GM20431 (cell line): Measurements from ENCODE around the gene ISM1.

ENCODE experiments used
- in situ Hi-C: fragments of 300-500 bp; cut with MseI, MboI; formaldehyde crosslinking; loops from one replicate; pipeline ENCODE4 v1.15.0; 2020; ENCODE audit warnings: low sequenced_read_pairs; ENCODE audit not compliant: unreplicated experiment

The ISM1 gene

DNA sequence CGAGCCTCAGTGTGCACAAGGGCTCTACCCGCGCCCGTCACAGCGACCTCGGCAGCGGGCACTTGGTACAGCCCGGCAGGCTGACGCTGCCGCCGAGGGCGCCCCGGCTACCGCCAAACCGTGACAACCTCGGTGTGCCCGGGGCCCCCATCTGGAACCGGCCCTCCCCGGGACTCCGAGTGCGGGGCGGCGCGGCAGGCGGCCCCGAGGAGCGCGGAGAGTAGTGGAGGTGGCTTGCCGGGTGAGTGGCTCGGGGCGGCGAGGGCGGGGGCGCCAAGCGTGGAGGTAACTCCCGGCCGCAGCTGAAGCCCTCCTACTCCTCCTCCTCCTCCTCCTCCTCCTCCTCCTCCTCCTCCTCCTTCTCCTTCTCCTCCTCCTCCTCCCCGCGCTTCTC is at the start of gene ISM1:
Gene ISM1, plus strand, starts transcription at position 371 of the 394 bp plus-strand sequence. CDS start 503 bp downstream, outside the sequence.
- in situ Hi-C loops = no loop called here

DNA sequence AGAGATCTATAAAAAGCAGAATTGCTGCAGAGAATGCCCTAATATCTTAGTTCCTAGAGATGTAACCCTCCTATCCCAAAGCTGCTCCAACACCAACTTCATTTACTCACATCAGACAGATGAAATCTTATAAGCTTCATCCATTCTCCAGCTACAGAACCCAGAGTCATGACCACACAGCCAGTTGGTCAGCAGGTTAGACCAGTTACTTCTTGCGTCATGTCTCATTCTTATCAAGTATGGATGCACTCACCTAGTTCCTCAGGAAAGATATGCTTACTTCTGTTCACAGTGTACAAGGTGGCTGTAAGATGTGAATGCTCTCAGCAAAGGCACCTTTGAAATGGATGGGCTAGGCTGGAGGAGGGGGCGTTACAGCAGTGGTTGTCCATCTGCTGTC is 47.9 kb upstream of the ISM1 start:
- in situ Hi-C loops = no loop called here

DNA sequence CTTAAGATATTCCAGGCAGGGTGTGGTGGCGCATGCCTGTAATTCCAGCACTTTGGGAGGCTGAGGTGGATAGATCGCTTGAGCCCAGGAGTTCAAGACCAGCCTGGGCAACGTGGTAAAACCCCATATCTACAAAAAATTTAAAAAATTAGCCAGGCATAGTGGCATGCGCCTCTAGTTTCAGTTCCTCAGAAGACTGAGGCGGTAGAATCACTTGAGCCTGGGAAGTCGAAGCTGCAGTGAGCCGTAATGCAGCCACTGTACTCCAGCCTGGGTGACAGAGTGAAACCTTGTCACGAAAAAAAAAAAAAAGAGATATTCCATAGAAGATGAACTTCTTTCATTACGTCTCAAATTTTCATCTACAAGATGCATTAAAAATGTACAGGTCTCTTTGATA is 46.7 kb upstream of the ISM1 start:
- in situ Hi-C loops = no loop called here

DNA sequence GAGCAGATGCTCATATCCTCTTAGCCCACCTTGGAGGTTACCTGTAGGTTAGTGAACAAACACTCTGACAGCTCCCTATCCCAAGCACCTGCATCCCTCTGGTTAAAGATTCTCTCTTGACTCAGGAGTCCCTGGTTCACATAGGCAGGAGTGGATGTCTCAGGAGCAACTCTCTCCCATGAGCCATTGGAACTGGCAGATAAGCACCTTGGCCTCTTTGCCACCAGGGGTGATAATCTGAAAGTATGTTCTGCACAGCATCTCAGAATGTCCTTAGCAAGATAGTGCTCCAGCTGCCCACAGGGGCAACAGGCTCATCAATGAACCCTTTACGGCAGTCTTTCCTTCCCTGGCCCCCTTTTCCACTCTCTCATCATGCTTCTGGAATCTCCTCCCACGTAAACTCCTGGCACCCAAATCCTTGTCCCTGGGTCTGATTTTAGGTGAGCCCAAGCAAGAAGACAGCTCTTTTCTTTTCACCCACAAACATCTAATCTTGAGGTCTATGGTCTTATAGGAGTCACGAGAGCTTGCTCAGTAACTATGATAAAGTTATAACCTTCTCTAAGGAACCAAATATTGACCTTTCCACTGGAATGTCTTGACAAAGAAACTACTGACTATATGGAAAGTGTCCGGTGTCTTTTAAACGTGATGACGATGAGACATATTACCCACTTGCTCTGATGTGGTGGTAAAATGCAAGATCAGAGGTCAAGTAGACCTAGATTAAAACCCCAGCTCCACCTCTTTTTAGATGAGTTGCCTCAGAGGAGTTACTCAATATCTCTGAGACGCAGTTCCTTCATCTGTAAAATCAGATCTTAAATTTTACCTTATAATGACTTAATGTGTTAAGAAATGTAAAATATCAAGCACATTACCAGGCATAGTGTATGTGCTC is 39.8 kb upstream of the ISM1 start:
- in situ Hi-C loops = no loop called here

DNA sequence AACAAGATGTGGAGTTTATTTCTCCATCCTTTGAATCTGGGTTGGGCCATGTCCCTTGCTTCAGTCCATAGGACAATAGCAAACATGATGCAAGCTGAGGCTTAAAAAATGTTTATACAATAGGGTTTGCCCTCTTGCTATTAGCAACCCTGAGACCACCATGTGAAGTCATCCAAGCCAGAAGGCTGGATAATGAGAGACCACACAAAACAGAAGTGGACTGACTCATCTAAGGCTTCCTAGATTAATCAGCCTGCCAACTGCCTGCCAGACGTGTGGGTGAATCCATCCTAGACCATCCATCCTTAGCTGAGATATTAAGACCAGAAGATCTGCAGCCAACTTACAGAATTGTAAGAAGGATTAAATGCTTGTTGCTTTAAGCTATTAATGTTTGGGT is 38.1 kb upstream of the ISM1 start:
- in situ Hi-C loops = no loop called here

DNA sequence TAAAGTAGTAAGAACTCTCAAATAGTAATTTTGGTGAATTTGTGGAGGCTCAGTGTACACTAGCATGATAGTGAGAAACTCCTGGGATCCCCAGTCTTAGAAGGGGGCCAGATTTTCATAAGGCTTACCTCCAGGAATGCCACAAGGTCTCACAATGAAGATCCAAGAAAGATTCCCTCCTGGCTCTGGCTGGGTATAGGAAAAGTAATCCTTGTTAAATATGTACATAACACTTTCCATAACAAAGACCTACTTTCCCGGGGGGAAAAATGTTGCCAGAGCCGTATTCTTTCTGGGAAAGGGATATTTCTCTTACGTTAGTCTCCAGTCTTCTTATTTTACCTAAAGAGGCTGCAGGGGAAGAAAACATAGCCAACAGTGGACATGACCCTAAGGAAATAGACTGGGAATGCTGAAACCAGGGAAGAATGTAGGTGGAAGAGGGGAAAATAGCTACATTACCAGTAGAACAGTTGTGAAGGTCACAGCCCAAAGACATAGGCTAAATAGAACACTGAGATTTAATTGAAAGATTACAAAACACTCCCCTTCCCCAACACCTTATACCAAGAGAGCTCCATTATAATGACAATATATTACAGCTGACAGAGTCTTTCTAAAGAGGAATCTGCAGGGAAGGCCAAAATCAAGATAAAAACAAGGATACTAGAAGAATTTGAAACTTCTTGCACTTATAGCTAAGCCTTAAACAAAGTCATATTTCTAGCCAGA is 34.9 kb upstream of the ISM1 start:
- in situ Hi-C loops = no loop called here

DNA sequence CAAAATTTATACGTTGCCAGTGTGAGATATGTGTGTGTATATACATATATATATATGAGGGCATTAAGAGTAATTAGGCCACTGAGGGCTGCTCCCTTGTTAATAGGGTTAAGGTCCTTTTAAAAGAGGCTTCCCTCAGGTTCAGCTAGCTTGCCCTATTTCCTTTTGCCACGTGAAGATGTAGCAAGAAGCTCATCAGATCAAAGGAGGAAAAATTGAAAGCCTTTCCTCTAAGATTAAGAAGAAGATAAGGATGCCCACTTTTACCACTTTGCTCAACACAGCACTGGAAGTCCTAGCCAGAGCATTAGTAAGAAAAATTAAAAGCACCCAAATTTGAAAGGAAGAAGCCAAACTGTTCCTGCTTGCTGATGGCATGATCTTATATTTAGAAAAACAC is 33.2 kb upstream of the ISM1 start:
- in situ Hi-C loops = no loop called here

DNA sequence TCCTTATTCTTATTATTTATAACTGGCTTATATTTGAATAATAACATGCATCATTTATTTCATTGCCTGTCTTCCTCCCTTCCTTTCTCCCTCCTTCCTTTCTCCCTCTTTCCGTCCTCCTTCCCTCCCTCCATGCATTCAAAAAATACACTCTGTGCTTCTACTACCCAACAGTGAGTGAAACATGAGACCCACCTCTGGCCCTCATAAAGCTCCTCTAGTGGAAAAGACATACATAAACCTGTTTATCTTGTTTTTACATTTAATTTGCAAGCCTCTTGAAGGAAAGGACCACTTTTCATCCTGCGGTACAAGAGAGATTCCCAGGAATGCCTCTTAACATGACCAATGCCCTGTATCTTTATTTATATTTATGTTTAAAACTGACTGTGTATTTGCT is 21.8 kb upstream of the ISM1 start:
- in situ Hi-C loops = no loop called here

DNA sequence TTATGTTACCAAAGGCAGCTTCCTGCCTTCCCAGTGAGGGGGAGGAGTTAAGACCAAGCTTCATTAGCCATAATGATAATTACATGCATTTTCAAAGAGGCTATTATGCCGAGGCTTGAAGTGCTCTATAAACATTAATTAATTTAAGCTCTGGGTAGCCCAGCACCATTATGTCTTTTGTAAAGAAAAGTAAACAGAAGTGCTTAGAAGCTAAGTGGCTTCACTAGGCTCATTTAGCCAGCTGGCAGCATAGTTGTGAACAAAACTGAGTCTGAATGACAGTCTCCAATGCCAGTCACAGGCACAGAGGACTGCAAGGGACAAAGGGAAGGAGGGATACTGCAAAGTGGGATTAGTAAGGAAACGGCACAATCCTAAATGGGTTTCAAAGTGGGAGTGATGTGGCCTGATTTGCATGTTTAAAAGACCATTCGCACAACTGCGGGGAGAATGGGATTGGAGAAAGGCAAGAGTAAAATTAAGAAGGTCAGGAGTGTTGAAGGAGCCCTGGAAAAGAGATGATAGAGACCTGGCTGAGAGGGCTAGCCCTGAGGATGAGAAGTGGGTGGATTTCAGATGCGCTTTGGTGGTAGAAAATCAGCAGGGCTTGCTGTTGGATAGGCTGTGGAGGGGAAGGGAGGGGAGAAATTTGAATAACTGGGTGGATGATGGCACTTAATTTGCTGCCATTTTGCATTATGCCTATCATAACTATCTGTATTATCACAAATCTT is 20.1 kb upstream of the ISM1 start:
- in situ Hi-C loops = no loop called here

DNA sequence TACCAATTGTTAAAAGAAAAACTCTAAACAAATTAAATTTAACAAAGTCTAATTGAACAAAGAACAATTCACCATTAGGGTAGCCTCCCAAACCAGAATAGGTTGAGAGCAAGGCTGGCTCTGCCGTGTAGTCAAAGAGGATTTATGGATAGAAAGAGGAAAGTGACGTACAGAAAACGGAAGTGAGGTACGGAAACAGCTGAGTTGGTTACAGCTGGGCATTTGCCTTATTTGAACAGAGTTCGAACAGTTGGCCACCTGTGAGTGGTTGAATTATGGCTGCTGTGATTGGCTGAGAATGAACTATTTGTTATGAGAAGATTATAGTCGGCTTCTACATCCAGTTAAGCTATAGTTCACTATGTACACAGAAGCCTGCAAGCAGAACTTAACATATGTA is 18.5 kb upstream of the ISM1 start:
- in situ Hi-C loops = no loop called here

DNA sequence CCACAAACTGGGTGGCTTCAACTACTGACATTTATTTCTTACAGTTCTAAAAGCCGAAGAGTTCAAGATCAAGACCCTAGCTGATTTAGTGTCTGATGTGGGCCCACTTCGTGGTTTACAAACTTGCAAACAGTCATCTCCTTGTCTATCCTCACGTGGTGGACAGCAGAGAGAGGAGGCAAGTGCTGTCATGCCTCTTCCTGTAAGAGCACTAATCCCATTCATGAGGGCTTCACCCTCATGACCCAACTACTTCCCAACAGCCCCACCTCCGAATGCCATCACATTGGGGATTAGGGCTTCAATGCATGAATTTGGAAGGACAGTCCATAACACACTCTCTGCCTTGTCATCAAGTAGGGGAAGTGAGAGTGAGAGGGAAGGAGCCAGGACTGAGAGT is 15.6 kb upstream of the ISM1 start:
- in situ Hi-C loops = no loop called here

DNA sequence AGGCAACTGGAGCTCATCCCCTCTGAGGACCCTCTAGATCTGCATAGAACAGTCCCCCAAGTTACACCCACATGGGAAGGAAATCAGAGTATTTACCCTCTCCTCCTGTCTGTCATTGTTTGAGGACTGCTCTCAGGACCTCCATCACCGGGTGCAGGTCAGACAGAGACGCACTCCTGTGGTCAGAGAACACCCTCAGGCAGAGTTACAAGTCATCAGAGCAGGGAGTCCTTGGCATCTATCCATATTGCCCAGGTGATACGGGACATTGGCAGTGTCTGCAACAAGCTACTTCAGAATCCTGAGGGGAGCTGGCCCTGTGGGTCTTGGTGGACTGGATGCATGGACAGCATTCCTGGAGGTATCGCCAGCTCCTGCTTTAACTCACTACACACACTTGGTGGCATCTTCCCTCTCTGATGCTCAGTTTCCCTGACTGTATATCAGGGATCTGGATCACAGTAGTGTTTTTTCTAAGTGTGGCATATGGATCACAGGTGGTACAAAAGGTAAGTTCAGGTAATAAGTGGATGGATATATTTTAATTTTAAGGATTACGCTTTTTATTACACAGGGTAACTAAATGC is 15.1 kb upstream of the ISM1 start:
- in situ Hi-C loops = no loop called here

DNA sequence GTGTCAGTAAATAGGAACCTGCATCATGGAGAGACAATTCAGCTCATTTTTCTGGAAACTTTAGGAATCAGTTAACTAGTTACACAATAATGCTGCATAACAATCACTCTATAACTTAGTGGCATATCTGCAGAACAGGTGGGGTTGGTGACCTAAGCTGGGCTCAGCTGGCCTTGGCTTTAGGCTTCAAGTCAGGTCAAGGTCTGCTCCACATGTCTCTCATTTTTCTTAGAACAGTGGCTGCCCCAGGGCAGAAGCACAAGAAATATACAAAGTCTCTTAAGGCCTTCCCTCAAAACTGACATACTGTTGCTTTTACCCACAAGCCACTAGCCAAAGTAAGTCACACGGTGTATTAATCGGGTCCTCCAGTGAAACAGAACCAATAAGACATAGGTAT is 14.1 kb upstream of the ISM1 start:
- in situ Hi-C loops = no loop called here

DNA sequence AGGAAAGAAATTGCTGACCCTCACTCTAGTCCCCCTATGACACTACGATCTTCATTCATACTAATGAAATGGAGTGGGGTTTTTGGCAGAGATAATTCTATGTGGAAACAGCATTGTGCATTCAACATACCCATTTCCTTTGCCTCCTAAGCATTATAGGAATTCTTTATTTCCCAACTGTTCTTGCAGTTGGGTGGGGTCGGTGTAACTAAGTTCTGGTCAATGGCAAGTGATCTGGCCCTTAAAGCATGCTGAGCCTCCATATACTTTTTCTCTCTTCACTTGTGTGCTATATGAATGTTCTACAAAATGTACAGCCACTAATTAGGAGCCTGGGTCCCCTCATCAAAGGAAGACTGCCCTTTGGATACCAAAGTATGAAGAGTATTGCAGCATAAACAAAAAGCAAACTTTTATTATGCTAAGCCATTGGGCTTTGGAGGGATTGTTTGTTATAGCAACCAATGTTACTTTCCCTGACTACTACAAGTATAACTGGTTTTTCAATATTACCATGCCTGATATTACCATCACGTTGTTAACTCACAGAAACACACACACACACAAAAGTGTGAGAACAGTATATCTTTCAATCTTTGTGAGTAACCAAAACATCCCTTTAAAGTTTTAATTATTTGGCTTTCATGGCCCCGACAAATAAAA is 9.0 kb upstream of the ISM1 start:
- in situ Hi-C loops = no loop called here

DNA sequence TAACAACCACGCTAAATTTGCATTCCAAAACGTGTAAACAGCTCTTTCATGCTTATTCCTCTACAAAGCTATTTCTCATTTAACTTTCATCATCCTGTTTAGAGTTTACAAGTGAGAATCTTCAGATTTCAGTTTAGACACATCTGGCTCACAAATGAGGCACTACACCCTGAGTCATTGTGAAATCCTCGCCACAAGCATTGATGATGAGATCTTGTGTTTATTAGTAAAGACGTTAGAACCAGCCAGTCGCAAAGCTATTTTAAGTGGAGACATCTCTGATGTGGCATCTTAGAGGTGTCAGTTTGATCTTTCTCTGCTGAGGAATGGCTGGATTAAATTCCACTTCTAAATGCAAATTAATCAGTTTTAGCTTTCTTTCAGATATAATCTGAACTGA is 8.3 kb upstream of the ISM1 start:
- in situ Hi-C loops = no loop called here

DNA sequence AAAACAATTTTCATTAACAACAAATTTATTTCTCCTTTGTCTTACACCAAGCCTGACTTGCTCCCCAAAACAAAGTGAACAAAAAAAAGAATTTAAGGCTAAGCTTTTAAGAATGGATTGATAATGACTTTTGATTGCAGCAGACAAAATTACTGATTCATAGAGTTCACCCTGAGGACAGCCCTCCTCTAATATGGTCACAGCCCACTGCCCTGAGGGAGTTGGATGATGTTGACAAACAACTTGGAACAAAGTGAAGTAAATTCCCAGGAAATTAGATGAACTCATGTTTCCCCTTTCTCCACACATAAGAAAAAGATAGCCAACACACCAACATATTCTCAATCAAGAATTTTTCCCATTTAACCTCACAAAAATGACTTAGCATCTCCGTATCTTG is 7.7 kb upstream of the ISM1 start:
- in situ Hi-C loops = no loop called here

DNA sequence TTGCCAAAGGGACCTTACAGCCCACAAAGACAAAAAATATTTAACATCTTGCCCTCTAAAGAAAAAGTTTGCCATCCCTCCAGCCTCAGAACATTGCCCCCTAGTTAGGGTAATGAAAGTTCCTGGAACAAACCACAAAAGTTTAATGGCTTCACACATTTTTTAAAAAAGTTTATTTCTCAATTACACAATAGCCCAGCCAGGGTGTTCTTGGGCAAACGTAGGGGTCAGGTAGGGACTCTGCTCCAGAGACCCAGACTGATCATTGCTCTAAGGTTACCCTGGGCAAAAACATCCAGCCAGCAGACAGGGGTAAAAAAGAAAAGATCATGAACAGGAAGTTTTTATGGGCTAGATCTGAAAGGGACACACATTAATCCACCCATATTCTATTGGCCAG is 4.5 kb upstream of the ISM1 start:
- in situ Hi-C loops = no loop called here

DNA sequence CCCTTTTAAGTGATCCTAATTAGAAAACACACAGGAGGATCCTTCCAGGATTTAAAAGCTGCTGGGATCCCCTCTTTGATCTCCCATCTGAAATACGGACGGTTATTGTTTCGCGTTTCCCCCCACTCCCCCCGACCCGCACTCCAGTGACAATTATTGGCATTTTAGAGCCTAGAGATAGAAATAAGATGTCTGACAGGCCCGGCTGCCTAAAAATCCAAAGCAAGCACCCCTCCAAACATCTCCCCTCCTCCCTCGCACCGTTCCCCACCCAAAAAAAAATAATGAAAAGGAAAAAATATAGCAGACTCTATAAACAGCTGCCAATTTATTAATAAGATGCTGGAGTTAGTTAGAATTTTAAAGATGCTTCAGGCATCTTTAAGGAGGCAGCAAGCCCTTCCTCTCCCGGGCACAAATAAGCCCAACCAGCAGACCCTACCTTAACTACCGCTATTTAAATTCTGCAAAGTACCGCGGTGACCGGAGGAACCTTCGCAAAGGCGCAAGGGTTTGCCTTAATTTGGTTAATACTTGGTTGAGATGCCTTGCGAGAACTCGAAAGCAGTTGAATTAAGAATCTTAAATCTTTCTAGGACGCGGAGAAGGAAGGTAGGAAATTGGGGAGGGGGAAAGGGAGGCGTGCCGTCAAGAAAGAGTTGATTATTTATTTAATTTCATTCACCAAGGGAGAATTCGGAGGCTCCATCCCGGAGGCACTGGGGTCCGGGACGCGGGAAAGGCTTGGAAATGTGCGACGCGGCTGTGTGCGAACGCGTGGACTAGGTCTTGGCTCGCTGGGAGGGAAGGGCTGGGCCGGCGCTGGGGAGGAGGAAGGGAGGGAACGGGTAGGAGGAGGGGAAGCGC is 1.5 kb upstream of the ISM1 start:
- in situ Hi-C loops = no loop called here
